HG03378 (cell line): Measurements from ENCODE around the gene ATRNL1.
"Not testable (repeated sequence)": the region's sequence is repeated elsewhere in the genome, so short reads cannot be mapped to it uniquely, and the experiment has no call there.

Source experiments
- ATAC-seq: cut with Tn5 transposase; IDR thresholded peaks from one replicate; pipeline ENCODE4 v1.9.1; 2021; ENCODE audit warnings: mild to moderate bottlenecking, moderate library complexity; ENCODE audit not compliant: unreplicated experiment

Gene ATRNL1

DNA sequence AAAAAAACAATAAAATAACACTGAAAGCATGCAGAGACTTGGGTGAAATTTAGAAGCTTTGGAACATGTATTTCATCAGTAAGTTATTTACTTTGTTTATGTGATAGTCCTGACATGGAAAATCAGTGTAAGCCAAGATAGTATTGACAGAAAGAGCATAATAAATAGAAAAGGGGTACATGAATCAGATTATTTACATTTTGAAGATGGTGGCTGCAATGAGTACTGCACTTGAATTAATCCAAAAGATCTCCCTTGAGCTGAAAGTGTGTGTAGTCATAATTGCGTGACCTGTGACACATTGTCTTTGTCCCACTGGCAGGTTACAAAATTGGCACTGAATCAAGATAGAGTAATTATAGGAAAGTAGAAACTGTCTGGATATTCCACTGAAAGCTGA is 617.0 kb downstream of the ATRNL1 start:
- no peak for ATAC-seq

DNA sequence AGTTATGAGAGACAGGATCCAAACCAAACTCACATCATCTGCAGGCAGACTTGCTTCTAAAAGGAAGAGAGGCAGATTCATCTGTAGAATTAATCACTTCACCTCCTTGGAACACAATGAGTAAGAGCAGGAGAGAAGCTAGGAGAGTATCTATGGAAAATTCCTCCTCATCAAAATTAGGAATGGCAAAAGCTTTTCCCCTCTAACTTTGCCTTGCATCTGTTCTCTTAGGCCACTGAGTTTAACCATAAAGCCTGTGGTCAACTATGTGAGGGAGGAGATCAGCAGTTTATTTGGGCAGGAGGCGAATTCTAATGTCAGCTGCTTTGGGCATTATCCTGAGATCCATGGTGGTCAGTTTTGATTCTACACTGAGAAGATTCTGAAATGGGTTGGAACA is 618.1 kb downstream of the ATRNL1 start:
- no peak for ATAC-seq

DNA sequence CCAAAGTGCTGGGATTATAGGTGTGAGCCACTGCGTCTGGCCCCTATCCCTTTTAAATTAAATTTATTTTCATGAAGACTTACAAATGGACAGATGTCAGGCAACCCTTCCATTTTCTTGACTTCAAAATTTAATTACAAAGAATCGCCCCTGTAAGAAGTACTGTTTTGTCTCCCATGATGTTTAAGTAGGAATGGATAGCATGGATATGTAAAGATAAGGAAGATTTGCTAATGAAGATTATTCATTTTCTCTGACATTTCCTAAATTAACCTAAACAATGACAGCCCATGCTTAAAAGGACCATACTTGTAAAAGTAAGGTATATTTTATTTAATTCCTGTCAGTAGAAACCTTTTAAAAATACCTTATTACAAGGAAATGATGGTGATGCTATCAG is 627.0 kb downstream of the ATRNL1 start:
- ATAC-seq: no peak

DNA sequence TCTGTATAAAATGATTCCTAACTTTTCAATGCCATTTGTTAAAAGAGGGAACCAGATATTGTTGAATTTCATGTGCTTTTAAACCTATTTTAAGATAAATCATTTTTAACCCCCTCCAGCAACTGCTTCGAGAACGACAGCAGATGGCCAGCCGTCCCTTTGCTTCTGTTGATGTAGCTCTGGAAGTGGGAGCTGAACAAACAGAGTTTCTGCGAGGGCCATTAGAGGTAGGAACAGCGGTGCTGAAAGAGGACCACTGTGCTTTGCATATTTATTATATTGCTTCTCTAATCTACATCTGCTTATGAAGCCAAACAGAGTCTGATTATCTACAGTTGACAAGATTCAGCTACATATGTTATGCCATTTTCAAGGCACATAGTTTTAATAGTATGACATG is 634.0 kb downstream of the ATRNL1 start:
- no peak for ATAC-seq

DNA sequence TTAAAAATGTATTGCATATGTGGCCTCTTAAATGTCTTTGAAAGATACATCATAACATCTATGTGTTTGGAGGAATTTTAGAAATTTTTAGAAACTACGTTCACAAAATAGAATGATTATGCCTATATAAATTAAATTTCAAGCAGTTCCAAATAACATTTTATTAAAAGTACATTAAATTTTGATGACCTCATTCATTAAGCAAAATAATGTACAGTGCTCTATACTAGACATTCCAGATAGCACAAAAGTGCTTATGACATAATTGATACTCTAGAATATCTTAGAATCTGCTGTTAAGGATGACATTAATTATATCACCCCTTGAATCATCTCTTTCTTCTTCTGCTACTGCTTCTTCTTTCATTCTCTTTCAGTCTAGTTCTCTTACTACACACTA is 650.9 kb downstream of the ATRNL1 start:
- ATAC-seq: no peak

DNA sequence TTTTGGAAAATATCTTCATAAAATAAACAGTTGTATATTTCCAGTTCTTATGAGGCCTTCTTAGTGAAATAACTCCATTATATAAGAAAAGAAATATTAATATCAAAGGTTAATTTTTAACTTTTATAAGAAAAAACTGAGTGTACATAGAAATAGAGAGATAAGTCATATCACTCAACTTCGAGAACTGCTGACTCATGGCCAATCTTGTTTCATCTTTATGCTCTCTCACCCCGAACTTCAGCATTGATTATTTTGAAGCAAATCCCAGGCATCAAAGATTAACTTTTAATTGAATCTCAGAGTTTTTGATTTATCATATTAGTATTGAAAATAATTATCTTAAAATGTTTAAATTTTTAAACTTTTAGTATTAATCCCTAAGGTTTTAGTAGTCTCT is 652.8 kb downstream of the ATRNL1 start:
- ATAC-seq: no peak

DNA sequence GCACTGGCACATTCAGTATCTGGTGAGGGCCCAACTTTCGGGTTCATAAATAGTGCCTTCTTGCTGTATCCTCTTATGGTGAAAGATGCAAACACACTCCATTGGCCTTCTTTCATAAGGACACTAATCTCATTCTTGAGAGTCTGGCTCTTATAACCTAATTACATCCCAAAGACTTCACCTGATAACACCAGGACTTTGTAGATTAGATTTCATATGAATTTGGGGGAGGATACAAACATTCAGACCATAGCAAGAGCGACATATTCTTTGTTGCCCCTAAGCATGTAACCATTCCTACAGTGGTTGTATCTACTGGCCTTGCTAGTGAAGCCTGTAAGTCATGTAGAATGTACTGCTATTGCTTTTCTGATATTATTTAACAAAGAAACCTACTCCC is 654.6 kb downstream of the ATRNL1 start:
- ATAC-seq: no peak

DNA sequence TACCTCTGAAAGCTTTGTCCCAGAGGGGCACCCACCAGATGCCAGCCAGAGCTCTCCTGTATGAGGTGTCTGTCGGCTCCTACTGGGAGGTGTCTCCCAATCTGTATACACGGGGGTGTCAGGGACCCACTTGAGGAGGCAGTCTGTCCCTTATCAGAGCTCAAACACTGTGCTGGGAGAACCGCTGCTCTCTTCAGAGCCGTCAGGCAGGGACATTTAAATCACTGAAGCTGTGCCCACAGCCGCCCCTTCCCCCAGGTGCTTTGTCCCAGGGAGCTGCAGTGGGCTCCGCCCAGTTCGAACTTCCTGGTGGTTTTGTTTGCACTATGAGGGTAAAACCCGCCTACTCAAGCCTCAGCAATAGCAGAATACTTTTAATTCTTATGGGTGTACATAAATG is 665.3 kb downstream of the ATRNL1 start:
- not testable (repeated sequence) for ATAC-seq

DNA sequence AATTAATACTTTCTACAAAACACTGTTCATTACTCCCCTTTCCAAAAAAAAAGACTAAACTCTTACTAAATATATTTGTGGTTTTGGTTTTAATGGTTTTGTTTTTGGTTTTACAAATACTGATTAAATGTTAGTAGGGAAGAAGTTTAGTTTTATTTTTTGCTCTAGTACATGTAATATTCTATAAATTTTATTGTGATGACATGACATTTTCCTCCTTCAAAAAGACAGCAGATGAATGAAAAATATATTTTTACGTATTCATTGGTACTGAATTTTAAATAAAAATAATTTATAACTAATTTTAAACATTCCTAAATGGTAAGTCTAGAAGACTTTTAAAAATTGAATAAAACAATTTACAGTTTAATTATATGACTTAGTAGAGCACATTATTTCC is 667.0 kb downstream of the ATRNL1 start:
- no peak for ATAC-seq

DNA sequence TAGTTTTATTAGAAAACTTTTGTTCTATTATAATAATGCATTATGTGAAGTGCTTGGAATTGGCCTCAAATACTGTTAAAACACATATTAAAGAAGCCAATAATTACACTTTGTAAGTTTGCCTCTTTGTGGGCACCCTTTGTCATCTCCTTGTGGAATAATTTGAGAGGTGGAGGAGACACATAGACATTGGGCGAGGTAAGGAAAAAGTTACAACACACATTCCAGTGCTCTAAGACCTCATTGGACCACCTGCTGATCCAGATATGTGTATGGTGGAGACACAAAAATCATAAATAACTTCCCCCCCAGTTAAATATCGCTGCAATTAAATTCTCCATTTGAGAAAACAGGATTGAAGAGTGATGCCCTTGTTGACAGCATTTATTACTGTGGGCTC is 668.0 kb downstream of the ATRNL1 start:
- no peak for ATAC-seq

DNA sequence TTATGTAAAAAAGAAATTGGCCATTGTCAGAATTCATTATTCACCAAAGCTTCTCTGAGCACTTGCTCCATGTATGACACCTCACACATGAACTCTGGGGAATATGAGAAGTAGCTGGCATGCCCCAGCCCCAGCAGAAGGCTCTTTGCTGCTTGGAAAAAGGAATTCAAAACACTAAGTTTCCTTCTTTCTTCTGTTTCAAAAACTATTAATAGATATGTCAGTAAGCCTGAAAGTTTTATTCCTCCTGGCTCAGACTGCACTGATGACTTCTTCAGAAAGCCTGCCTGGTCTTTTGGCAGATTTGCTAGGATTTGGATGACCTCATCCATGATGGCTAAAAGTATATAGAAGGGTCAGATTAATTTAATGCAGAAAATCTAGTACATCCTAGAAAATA is 668.9 kb downstream of the ATRNL1 start:
- no peak for ATAC-seq

DNA sequence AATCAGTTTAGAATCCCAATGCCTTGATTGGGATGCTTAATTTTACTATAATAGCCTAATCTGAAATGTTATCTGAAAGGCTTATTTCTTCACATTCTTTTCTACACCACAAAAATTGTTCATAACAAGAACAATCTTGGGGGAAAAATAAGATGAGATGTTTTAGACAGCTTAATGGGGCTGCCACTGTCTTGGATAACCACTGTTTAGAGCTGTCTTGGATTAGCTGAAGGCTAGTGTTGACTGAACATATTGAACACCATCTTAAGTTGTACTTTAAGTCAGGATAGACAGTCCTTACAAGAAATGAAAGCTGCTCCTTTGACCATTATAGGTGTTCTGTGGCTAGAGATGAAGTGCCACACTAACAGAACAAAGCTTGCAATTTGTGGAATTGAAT is 678.6 kb downstream of the ATRNL1 start:
- ATAC-seq: no peak

DNA sequence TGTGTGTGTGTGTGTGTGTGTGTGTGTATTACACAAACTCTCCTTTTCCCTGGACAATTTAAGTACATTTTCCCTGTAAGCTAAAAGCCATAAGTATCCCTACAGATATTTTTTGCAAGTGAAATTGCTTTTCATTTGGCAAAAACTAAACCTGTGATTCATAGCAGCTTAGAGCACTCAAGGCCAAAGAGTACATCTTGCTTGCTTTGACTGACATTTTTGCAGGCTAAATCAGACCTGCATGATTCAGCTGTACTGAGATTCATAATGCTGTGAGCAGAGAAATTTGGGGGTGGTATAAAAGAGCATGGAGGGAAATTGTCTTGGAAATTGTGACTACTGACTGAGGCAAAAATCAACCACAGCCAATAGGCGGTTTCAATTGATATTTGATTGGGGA is 679.4 kb downstream of the ATRNL1 start:
- no peak for ATAC-seq

DNA sequence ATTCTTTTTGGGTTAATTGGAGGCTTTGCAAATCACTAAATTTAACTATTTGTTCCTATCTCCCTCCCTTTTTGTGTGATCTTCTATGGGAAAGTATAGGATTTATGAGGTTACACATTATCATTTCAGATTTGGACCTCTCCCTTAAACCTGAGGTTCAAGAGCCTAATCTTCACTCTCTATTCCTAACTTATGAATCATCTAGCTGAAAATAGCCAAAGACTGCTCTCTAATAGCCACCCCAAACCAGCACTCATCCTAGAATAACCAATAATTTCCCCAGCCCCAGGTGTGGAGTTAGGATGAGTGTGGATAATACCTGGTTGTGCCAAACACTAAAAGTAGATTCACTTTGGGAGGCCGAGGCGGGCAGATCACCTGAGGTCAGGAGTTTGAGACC is 680.7 kb downstream of the ATRNL1 start:
- no peak for ATAC-seq

DNA sequence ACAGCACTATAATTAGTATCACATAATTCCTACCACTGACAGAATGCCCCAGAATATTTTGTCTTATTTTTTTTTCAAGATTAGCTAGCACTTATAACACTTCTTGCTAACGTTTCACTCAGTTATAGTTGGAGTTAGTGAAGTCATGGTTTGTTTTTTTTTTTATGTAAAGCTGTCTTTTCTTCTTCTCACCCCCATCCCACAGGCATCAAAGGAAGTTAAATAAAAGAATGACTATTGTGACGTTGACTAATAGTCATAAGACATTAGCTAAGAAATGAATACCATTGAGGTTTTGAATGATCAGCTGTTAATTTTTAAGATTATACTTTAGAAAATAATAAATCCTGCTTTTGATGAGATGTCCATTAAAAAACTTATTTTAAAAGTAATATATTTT is 681.6 kb downstream of the ATRNL1 start:
- no peak for ATAC-seq

DNA sequence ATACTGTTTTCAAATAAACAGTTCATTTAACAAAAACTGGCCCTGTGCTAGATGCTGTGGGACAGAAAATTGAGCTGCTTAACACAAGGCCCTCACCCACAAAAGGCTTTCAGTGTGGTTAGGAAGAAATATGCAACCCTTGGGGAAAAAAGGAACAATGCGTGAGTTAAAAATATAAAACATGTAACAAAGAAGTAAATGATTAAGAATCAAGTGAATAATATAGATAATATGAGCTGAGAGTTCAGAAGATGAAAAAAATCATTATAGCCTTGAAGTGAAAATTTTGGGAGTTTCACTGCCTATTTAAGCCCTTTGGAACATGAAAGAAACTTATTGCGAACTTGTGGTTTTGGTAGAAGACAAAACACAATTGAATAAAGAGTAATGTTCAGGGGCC is 684.5 kb downstream of the ATRNL1 start:
- ATAC-seq: no peak

DNA sequence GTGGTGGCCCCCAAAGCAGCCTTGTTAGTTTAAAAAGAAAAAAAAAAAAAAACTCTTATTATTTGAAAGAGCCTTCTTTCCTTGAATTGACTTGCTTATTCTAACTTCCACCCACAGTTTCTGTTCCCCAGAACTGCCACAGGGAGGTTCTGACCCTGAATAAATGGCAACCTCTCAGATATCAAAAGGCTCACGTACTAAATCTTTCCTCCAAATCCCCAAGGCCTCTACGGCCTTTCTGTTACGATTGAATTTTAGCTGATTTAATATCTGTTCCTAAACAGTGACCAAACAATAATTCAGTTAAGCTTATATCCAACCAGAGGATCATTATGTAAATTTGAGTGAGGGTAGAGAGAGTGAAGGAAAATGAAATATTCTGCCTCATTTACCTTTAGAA is 697.1 kb downstream of the ATRNL1 start:
- no peak for ATAC-seq

DNA sequence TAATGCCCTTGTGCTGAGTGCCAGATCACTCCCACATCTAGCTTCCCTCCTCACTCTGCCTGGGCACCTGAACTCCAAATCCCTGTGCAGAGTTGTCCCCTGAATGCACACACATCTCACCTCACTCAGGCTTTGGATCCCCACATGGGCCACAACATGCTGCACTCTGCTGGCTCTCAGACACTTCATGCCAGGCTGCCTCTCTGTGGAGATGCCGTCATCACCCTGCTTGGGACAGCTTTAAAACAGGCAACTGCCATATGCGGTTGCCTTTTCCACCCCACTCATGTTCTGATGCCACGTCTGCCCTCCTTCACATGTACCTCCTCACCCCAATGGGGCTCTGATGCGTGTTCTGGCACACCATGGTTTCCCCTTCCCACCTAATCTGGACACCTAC is 702.8 kb downstream of the ATRNL1 start:
- no peak for ATAC-seq

DNA sequence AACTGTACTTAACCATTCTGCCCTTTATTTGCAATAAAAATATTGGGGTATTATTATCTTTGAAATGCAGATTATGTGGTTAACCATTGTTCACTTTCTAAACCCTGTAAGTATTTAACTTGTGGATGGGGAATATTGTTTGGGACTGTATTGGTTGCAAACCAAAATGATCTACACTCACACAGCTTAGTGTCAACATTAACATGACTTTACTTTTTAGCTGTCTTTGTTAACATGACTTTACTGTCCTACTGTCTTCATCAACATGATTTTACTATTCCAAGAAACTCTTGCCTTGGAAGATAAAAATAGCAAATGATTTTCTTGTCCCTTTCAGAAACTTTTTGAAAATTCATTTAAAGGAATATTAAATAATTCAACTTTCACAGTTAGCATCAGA is 708.3 kb downstream of the ATRNL1 start:
- ATAC-seq: no peak

DNA sequence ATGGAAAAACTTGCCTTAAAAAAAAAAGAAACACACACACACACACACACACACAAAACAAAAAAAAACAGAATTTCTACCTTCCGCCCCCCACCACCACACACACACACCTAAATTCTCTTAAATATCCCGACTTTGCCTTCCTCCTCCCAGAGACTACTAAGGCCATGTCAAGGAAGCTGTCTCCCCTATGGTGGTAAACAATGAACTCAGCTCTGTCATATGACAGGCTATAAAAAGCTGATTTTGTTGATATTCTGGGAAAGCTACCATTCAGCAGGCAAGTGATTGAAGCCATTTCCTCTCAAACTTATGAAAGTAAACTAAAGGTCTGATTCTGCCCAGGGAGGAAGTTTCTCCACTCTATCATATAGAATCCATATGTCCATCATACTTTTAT is 708.8 kb downstream of the ATRNL1 start:
- no peak for ATAC-seq

DNA sequence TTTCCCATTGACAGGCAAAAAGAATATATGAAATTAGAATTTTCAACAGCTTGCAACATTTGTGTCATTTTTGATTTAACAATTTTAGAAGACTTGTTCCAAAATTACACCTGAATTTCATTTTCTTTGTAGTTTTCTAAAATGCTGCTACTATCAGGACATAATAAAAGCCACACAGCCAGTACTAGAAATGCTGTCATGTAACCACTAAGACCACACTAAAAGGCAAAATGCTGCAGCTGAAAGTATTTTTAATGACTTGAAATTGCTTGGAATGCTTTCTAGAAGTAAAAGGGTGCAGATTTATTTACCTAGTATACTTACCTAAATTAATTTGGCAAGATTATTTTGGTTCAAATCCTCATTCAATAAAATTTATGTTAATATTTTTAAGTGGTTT is 709.7 kb downstream of the ATRNL1 start:
- no peak for ATAC-seq

DNA sequence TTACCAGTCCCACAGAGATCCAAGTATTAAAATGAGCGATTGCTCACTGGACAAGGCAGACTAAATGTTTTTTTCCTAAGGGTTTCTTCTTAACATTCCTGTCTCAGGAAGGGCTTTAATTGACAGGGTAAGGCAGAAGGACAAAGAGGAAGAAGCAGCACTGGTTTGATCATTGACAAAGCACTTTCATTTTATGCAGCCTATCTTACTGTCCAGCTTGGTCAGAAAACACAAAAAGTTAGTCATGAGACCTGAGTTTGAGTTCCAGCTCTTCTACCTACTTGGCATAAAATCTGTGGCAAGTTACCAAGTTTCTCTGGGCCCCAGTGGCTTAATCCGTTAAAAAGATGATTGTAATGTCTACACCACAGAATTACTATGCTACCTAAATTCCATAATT is 721.4 kb downstream of the ATRNL1 start:
- ATAC-seq: no peak

DNA sequence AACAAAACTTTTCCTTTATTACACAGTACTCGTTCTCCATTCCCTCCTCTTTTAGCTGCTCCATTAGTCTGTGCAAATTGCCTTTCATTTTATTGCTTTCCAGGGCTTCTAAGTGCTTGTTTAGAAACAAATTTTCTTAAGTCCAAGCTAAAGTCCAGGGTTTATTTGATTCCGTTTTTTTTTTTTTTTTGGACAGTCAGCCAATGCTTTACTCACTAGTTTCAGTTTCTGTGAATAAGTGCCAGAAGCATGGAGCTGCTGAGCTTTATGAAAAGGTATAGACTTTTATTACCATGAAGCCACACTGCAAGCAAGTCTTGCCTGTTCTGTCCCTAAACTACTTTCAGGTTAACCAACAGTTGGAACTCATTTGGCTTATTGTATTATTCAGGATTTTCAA is 724.8 kb downstream of the ATRNL1 start:
- ATAC-seq: no peak

DNA sequence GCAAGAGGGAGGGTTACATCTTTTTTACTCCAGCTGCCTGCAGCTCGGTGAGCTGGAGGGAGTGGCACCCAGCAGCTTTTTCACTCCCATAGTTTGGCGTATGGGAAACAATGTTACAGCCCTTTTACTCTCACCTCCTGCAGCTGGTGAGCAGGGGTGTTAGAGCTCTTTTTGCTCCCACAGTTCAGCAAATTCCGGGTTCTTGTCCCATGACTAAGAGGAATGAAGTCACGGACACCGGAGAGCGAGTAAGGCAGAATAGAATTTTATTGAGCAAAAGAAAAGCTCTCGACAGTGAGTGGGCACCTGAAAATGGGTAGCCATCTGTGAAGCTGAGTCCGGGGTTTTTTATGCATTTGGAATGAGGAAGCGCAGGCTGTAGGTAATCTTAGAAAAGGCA is 733.2 kb downstream of the ATRNL1 start:
- ATAC-seq: no peak
